Astrocyte of the cerebellum (primary cell): ENCODE data around the gene RPL29.
A peak's percentile ranks its signal among the peaks of the same experiment; 100 is the strongest.
"Not testable (repeated sequence)": the region's sequence is repeated elsewhere in the genome, so short reads cannot be mapped to it uniquely, and the experiment has no call there.

Source experiments
- DNase-seq: peaks from one replicate; pipeline ENCODE4 v3.0.0-alpha.2; 2011; ENCODE audit warnings: low read depth
- H3K4me3 ChIP-seq: 2 replicates; pipeline ENCODE4 v1.5.1; 2011; ENCODE audit warnings: mild to moderate bottlenecking, low read depth, low read length, moderate library complexity
- in situ Hi-C: cut with HindIII; loops from 2 replicates; pipeline ENCODE4 v1.10.0; 2017; ENCODE audit warnings: low sequenced_read_pairs
- TF ChIP-seq, protein P1 (sequence below): IDR thresholded peaks from 2 replicates; pipeline ENCODE4 v1.5.1; 2012; ENCODE audit warnings: low read length, low read depth, moderate library complexity, mild to moderate bottlenecking; ENCODE audit errors: missing control alignments

RPL29 gene

DNA sequence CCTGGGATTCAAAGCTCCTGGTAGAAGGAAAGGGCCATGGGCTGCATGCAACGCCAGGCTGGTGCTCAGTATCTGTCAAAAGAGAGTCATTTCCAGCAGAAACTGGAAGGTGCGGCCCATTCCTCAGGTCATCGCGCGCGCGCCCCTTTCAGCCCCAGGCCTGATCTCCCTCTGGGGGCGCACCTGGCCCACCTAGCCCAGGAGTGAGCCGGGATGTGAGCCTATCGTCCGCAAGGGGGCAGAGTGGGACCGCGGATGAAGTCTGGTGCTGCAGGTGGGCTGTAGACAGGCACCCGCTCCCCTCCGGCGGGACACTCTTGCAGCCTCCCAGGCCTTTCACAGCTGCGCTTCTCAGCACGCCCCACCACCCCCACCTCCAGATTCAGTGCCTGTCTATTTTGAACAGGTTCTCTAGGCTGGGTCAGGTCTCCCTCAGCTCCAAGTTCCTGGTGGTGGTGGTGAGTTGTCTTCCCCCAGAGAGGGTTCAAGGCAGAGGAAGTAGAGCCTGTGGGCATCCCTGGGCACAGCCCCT lies 5.8 kb upstream of the RPL29 start:
- in situ Hi-C loops = no loop called here
- no peak overlapping the region for H3K4me3 ChIP-seq
- TF ChIP-seq, protein P1, sequence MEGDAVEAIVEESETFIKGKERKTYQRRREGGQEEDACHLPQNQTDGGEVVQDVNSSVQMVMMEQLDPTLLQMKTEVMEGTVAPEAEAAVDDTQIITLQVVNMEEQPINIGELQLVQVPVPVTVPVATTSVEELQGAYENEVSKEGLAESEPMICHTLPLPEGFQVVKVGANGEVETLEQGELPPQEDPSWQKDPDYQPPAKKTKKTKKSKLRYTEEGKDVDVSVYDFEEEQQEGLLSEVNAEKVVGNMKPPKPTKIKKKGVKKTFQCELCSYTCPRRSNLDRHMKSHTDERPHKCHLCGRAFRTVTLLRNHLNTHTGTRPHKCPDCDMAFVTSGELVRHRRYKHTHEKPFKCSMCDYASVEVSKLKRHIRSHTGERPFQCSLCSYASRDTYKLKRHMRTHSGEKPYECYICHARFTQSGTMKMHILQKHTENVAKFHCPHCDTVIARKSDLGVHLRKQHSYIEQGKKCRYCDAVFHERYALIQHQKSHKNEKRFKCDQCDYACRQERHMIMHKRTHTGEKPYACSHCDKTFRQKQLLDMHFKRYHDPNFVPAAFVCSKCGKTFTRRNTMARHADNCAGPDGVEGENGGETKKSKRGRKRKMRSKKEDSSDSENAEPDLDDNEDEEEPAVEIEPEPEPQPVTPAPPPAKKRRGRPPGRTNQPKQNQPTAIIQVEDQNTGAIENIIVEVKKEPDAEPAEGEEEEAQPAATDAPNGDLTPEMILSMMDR = peak; percentile 93
- peak; percentile 35 for DNase-seq

DNA sequence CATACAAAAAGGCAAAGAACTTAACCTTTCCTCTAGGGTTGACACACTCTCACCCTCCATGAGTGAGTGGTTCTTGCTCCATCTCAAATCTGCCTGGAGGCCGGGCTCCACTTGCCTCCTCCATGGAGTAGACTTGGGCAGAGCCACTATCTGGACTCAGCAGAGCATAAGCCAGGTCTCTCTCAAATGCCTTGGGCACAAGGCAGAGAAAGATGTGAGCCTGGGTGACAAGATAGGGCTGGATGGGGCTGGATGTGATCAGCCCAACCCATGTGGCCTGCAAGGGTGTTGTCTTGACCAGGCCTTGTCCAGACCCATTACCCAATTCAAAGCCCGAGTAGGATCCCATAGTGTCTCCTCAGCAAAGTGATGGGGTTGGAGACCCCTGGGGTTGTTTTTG lies 4.2 kb upstream of the RPL29 start:
- TF ChIP-seq, protein P1 = no peak
- DNase-seq = no peak
- in situ Hi-C loops = no loop called here
- no peak overlapping the region for H3K4me3 ChIP-seq

DNA sequence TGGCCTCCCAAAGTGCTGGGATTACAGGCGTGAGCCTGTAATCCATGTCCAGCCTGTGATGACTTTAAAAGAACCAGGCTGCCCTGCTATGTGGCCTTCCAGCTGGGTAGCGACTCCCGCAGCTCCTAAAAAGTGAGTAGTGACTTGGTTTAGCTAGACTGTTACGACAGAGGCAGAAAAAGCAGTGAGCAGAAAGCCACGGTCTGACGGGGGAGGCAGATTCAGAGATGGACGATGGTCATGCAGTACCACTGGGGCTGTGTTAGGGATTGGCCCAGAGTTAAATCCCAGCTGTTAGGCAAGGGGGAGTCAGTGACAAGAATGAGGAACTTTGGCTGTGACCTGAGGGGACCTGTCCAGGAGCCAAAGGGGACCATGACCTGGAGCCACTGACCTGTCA lies 3.1 kb upstream of the RPL29 start:
- TF ChIP-seq, protein P1 = no peak
- in situ Hi-C loops = no loop called here
- H3K4me3 ChIP-seq = no peak overlapping the region
- no peak for DNase-seq

DNA sequence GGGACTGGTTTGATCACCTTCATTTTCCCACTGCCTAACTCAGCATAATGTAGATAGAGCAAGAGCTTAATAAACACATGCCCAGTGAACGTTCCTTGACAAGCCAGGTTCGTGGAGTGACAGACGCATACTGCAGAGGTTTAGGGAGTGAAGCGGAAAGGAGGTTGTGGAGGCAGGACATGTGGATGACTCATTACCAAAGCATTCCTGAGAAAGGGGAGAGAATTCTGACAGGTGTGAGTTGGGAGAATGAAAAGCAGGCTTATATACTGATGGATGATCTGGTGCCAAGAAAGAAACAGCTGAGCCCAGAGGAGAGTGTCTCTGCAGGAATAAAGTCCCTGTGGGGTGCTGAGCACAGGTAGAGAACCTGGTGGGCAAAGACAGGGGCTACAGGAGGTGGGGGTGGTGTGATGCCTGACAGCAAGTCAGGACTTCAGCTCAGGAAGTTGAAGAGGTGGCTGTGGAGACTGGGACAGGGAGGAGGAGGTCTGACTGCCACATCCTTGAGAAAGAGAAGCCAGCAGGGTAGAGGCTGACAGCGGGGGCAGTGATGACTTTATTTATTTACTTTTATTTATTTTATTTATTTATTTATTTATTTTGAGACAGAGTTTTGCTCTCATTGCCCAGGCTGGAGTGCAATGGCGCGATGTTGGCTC lies 2.4 kb upstream of the RPL29 start:
- no peak overlapping the region for H3K4me3 ChIP-seq
- TF ChIP-seq, protein P1 = no peak
- DNase-seq = no peak
- in situ Hi-C loops = no loop called here

DNA sequence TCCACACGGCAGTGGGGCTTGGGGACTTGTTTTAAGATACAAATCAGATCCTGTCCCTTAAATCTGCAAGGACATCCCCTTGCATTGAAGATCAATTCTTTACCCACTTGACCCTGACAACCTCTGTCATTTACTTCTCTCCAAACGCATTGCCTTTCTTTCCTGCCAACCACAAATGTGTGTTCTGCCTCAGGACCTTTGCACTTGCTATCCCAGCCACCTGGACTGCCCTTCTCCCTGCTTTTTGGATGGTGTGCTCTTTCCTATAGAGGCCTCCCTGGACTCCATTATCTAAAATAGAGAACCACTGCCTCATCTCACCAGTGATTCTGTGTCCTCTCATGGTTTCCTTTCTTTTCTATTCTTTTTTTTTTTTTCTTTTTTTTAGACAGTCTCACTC lies 1.5 kb upstream of the RPL29 start:
- no peak overlapping the region for H3K4me3 ChIP-seq
- in situ Hi-C loops = no loop called here
- DNase-seq = no peak
- TF ChIP-seq, protein P1 = no peak

DNA sequence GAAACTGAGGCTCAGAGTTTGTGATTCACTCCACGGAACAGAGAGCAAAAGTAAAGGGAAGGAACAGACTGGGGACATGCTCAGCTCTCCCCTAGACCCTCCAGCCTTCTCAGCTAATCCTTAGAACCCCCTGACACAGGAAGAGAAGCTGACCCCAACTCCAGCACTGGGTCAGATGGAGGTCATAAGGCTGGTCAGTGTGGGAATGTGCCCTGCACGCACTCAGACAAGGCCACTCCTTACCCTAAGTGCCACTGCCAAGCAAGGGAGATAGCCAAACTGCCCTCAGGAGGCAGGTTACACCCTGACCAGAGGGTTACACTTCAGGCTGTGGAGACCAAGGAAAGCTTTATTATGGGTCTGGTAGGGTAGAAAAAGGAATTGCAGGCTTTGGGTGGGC lies 1.2 kb downstream of the RPL29 start:
- in situ Hi-C loops = loop anchor here (5.0 kb wide), 3 partner anchors 53 to 153 kb away; no protein-coding TSS in a partner anchor
- TF ChIP-seq, protein P1 = no peak
- DNase-seq = no peak
- peak overlapping the region; percentile 88 for H3K4me3 ChIP-seq

DNA sequence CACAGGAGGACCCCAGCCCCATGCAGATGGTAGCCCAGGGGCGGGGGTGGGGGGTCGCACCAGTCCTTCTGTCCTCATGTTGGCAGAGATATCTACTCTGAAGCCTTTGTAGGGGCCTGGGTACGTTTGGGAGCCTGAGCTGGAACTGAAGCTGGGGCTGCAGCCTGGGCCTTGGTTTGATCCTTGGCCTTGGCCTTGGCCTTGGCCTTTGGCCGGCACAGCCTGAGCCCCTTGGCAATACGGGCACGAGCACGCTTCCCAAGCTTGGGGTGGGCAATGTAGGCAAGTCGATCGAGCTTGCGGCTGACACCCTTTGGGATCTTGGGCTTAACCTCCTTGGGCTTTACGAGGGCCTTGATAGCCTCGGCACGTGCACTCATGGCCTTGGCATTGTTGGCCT lies 2.0 kb downstream of the RPL29 start:
- in situ Hi-C loops = loop anchor here (5.0 kb wide), 3 partner anchors 54 to 154 kb away; no protein-coding TSS in a partner anchor
- not testable (repeated sequence) for H3K4me3 ChIP-seq, DNase-seq
